IPS-18c (cell line): ENCODE data around the gene IGLL1.
"Not testable (repeated sequence)": the region's sequence is repeated elsewhere in the genome, so short reads cannot be mapped to it uniquely, and the experiment has no call there.

Experiments
- H3K4me3 ChIP-seq: 2 replicates; pipeline ENCODE4 v1.7.0; 2013; ENCODE audit warnings: low read depth, mild to moderate bottlenecking, low read length, moderate library complexity; ENCODE audit not compliant: insufficient read depth
- H3K9me3 ChIP-seq: one replicate; pipeline ENCODE4 v1.6.1; 2013; ENCODE audit warnings: mild to moderate bottlenecking, low read length, moderate library complexity; ENCODE audit not compliant: control insufficient read depth, insufficient read depth

The IGLL1 gene

DNA sequence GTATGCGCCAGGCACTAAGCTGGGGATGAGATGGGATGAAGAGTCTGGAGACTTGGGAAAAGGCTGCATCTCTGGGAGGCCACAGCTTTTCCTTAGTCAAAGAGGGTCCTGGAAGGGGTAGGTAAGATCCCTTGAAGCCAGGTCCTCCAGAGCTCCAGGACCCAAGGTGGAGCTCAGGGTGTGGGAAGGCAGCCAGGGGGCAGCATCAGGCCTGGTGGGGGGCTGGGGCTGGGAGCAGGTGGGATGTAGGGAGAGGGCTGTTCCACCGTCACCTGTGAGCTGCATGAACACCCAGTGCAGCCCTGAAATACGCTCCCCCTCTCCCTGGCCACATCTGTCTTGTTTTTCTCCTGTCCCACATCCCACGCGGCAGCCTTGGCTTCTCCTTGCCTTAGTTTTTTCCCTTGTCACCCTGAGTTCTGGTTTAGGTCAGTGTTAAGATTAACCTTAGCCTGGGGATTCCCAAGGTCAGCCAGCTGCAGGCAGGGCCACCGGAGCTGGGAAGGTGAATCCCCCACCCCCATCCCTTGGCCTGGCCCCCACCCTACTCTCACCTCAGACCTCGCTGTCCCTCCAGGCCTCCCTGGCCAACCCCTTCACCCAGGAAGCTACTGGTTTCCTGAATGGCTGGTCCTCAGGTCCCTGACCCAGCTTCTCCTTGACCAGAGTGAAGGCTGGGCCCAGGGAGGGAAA, 17.6 kb upstream of the IGLL1 start:
- not testable (repeated sequence) for H3K9me3 ChIP-seq, H3K4me3 ChIP-seq

DNA sequence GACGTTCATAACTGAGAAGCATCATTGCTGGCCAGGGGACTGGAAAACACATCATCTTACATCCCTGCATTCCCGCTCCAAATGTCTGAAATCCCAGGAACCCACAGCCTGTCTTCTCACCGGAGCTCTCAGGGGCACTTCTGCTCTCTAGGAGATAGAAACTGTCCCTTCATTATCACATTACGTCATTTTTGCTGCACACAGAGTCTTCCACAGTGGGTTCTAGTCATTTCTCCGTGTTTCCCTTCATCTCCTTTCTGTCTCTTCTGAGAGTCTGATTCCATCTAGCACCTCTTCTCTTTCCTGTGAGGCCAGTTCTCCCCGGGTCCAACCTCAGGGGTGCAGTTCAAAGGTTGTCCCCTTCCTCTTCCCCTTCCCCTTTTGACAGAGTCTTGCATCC, 15.8 kb upstream of the IGLL1 start:
- not testable (repeated sequence) for H3K9me3 ChIP-seq, H3K4me3 ChIP-seq

DNA sequence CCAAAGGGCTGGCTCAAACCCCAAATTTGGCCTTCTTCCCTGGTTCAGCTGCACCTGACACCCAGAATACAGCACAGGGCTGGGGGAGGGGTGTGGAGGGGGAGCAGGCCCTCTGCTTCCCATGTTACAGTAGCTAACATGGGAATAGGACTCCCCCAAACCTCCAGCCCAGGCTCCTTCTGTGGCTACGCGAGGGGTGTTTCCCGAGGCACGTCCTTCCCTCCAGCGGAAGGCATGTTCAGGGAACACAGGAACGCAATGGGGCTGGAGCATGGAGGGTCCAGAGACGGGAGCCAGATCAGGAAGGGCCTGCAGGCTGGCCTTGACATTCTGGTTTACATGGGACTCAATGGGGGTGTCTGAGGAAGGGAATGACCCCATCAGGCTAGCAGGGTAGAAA, 11.8 kb upstream of the IGLL1 start:
- no peak overlapping the region for H3K4me3 ChIP-seq
- no peaks in the 10 kb centered on the region for H3K9me3 ChIP-seq

DNA sequence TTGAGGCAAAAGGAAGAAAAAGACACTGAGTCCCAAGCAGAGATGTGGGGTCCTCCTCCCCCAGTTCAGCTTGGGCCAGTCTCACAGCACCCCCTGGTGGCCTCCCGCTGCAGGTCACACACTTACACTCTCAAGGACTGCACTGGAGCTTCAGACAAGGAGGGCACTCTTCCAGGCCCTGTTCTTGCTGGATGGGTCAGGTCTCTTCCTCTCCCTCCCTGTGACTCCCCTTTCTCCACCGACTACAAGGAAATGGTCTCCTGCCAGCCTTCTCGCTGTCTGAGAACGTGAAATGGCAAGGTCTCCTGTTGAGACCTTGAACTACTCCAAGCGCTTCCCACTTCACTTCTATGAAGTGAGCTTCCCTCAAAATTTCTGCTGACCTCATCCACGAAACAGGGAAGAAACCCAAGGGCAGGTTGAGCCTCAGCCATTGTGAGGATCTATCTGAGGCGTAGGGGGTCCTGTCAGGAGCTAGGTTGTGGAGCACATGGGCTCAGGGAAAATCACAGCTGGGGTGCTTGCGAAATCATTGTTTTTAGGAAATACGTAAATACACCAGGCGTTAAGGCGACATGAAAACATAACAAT, 11.2 kb upstream of the IGLL1 start:
- no peak overlapping the region for H3K4me3 ChIP-seq
- no peaks in the 10 kb centered on the region for H3K9me3 ChIP-seq

DNA sequence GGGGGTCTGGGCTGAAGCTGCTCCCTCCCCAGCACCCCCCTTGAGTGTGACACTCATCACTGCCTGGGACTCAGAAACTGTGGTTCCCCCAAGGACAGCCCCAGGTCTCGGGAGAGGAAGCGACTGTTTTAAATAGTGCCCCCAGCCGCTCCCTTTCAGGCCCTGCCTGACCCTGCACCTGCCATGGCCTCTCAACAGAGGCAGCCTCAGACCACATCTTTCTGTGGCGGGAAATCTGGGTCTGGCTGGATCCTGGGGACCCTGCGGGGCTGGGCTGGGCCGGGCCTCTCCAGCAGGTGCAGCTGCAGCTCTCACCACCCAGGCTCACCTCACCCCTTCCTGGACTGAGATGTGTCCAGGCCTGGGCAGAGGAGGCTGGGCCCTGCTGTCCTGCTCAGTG, 3.7 kb upstream of the IGLL1 start:
- Histone ChIP-seq H3K4me3 (no peak overlapping the region), H3K9me3 (no peaks in the 10 kb centered on the region)

DNA sequence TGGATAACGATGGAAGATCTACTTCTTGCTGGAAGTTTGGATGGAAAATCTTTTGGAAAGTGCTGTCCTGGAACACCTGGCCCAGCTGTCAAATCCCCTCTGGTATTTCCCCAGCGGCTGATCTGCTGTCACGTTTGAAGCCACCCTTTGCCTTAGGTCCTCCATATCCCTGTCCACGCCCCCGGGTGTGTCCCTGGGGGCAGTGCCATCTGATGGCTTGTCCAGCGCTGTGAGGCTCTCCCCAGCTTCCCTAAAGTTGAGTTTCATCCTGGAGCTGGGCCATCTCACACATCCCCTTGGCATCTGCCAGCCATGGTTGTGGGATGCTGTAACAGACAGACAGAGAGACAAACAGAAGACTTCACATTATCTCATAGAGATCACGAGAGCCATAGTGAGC, 3.1 kb upstream of the IGLL1 start:
- Histone ChIP-seq H3K4me3 (no peak overlapping the region), H3K9me3 (peaks cover 1% of the 10 kb centered on the region)

DNA sequence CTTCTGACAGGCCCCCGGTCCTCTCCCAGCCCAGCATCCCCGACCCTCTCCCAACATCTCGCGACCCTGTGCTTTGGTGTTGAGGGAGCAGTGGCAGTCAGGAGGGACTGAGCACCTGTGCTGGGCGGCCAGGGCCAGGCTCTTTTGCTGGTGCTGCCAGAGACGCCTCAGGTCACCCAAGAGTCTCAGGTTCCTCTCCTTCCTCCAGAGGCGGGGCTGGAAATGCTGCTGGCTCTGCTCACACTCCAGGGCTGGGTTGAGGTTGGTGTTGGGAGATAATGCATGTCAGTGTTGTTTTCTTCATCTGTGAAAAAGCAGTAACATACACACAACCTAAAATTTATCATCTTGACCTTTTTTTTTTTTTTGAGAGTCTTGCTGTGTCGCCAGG, 1.2 kb upstream of the IGLL1 start:
- H3K4me3 ChIP-seq: no peak overlapping the region

DNA sequence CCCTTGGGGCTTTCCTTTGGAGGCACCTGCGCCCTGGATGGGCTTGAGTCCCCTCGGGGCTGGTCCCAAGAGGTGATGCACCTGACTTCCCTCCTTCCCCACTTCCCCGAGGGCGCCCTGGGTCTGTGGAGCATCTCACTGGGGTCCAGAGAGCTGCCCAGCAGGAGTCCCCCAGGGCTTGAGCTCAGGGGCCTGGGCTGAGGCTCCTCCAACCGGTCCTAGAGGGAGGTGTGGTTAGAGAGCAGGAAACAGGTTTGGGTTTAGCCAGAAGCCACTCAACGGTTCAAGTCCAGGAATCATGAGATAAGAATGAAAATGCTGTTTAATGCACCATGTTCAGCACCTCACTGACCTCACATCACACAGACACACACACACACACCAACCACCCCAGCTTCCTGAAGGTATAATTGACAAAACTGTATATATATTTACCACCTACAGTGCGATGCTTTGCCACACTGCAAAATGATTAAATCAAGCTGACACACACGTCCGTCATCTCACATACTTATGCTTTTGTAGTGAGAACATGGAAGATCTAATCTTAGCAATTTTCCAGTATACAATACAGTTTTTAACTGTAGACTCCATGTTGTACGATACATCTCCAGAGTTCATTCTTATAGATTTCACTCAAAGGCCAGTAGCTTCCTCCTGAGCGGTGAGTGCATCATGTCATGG, 628 bp upstream of the IGLL1 start:
- Histone ChIP-seq H3K4me3 (no peak overlapping the region), H3K9me3 (peaks cover 2% of the 10 kb centered on the region)

More for the DNA sequence above, 1.2 kb upstream of the IGLL1 start:
- H3K9me3 ChIP-seq: peaks cover 2% of the 10 kb centered on the region

DNA sequence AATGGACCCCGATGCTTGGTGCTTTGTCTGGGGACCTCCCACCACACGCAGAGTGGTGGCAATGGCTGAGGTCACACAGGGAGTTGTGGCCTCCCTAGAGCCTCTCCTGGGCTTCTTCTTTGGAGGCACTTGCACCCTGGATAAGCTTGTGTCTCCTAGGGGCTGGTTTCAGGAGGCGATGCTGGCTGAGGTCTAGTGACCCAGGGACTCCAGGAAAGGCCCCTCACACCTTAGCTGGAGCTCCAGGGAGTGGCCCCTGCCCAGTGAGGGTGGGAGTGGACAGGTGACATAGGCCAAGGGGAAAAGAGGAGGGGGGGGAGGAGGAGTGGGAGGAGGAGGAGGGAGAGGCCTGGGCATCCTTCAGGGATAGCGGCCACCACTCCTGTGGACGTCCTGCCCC, 810 bp downstream of the IGLL1 start:
- no peak overlapping the region for H3K4me3 ChIP-seq
- H3K9me3 ChIP-seq: peaks cover 2% of the 10 kb centered on the region

DNA sequence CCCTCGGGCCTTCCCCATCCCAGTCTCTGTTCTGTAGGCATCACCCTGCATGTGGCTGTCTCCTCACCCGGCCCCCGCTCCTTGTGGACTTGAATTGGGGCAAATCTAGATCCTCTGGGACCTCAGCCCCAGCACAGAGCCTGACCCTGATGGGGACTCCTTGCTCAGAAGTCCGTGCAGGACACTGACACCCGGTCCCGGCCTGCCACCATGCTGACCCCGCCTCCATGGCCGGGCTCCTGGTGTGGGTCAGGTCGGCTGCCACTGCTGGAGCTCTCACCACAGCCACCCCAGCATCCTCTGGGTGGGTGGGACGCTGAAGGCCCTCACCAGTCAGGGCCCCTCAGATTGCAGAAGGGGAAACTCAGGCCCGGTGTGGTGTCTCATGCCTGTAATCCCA, 1.8 kb downstream of the IGLL1 start:
- peaks cover 2% of the 10 kb centered on the region for H3K9me3 ChIP-seq
- no peak overlapping the region for H3K4me3 ChIP-seq

DNA sequence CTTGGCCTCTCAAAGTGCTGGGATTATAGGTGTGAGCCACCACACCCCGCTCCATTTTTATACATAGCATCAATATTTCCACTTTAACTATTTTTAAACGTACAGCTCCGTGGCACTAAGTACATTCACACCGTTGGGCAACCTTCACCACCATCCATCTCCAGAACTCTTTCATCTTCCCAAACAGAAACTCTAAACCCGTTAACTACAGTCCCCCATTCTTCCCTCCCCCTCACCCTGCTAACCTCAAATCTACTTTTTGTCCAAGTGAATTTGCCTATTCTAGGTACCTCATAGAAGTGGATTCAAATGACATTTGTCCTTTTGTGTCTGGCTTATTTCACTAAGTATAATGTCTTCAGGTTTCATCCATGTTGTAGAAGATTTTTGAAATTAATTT, 3.4 kb downstream of the IGLL1 start:
- peaks cover 2% of the 10 kb centered on the region for H3K9me3 ChIP-seq
- H3K4me3 ChIP-seq: no peak overlapping the region

DNA sequence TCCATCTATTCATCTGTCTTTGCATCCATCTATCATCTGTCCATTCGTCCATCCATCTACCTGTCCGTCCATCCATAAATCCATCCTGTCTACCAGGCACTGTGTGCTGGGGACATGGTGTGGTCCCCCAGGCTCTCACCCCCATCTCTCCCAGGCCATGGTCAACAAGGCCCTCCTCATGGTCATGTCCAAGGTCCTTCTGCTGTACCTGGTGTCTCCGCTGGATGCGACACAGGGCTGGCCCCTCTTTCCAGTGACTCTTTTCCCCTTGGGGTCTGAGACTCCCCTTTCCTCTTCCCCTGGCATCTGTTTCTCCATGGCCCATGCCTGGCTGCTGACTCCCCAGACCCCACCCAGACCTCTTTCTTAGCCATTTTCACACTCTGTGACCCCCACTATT, 4.5 kb downstream of the IGLL1 start:
- no peak overlapping the region for H3K4me3 ChIP-seq
- peaks cover 2% of the 10 kb centered on the region for H3K9me3 ChIP-seq

DNA sequence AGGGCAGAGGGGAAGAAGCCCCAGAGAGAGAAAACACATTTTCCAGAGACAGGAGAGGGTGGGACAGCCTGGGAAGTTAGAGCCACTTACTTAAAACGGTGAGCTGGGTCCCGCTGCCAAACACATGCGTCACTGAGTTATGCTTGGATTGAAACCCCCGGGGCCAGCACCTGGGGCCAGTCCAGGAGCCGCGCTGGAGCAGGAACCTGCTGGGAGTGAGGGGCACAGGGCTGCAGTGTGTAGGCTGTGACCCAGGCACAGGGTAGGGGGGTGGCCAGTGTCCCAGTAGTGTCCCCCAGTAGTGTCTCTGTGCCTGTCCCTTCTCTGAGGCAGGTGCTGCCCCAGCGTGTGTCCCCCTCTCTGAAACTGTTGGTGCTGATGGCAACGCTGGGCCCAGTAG, 5.2 kb downstream of the IGLL1 start:
- Histone ChIP-seq H3K9me3 (peaks cover 2% of the 10 kb centered on the region), H3K4me3 (no peak overlapping the region)

DNA sequence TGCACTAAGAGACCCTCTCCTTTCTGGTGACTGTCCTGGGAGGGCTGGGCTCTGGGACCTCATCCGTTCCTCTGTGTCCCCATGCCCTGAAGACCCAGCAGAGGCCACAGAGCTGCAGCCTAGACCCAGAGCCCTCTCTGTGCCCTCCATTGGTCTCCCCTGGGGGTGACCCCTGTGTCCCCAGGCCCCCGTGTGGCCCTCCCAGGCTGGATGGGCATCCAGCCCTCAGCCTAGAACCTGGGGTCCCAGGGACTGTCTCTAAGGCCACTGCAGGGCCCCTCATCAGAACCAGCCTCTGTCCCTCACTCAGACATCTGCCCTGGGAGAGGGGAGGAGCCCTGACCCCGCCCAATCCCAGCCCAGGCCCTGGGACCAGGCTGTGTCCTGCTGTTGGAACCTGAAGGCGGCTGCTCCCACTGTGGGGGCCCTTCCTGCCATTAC, 5.7 kb downstream of the IGLL1 start:
- H3K4me3 ChIP-seq: no peak overlapping the region
- peaks cover 2% of the 10 kb centered on the region for H3K9me3 ChIP-seq

DNA sequence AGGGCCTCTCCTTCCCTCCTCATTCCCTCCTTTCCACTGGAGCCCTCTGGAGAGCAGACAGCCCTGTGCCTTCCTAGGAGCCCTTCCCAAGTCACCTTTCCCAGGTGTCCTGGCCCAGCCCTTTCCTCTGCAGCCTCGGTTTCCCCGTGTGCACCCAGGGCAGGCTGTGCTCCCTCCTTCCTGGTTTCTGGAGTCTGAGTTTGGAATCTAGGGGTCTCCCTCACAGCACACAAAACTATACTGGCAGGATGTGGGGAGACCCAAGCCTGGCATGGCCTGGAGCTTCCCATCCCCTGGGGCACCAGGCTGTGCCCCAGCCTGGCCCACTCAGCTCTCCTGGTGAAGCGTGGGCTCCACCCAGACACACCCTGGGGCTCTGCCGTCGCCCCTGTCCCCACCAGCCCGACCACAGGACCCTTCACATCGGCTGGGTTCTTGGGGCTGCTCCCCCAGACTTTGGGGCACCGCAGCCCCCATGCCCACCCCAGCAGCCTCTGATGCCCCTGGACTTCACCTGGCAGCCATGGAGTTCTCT, 6.3 kb downstream of the IGLL1 start:
- H3K4me3 ChIP-seq, H3K9me3 ChIP-seq: not testable (repeated sequence)

DNA sequence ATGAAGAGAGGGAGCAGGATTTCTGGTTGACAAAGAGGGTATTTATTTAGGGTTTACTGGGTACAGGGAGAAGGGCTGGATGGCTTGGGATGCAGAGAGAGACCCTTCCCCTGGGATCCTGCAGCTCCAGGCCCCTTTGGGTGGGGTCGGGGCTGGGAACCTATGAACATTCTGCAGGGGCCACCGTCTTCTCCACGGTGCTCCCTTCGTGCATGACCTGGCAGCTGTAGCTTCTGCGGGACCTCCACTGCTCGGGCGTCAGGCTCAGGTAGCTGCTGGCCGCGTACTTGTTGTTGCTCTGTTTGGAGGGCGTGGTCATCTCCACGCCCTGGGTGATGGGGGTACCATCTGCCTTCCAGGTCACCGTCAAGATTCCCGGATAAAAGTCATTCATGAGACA, 7.0 kb downstream of the IGLL1 start:
- H3K4me3 ChIP-seq, H3K9me3 ChIP-seq: not testable (repeated sequence)

DNA sequence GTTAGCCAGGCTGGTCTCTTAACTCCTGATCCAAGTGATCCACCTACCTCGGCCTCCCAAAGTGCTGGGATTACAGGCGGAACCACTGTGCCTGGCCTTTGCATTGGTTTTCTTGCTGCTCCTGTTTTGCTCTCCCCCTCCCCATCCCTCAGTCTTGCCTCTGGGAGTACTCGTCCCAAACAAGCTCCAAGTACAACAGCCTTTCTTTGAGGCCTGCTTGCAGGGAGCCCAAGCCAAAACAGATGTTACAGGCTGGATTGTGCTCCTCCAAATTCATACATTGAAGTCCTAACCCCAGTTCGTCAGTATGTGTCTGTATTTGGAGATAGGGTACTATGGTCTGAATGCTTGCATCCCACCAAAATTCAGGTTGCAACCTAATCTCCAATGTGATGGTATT, 8.6 kb downstream of the IGLL1 start:
- Histone ChIP-seq H3K9me3 (no peaks in the 10 kb centered on the region), H3K4me3 (no peak overlapping the region)

DNA sequence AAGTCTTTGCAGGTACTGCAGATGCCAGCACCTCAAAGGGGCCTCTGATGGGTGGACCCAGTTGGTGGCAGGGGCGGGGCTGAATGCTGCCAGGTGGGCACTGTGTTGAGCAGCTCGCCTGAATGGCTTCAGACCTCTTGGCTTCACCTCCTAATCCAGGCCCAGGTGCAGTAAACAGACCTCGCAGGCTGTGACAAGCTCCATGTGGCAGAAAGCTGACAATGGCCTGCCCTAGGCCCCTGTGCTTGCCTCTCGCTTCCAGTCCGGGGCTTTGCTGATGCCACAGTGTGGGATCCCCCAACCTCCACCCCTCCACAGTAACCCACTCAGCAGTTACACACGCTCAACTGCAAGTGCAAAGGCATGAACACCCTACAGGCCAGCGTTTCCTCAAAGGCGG, 9.4 kb downstream of the IGLL1 start:
- no peaks in the 10 kb centered on the region for H3K9me3 ChIP-seq
- no peak overlapping the region for H3K4me3 ChIP-seq
